GM12878 (cell line): ENCODE results near the gene IPPK. TPM values are rescaled to one million over a fixed set of nuclear protein-coding genes. Genes with fewer than 3 reads are reported as not detected.

Experiments used
- ATAC-seq: fragments of 200-7000 bp; cut with Tn5 transposase; 3 replicates; pipeline ENCODE4 v1.9.1; 2020; ENCODE audit warnings: mild to moderate bottlenecking, moderate library complexity
- BruUV-seq: library from RNA; stranded (reverse); fragments of 400-500 nt; replicated peaks from 2 replicates; lab custom pipeline; 2021; lab: Mats Ljungman, UMichigan
- CTCF ChIA-PET: fragments of 300-600 bp; sonication (Branson Sonifier 250); formaldehyde crosslinking; extraction: SDS; loops from one replicate; lab custom pipeline; 2021; ENCODE audit warnings: inconsistent platforms; lab: Yijun Ruan, JAX
- POLR2A ChIA-PET: fragments of 350-600 bp; formaldehyde crosslinking; extraction: SDS; loops from one replicate; lab custom pipeline; 2021; ENCODE audit warnings: inconsistent platforms; lab: Charles Lee
- RAD21 ChIA-PET: fragments of 300-600 bp; sonication (Branson Sonifier 250); formaldehyde crosslinking; loops from one replicate; lab custom pipeline; 2023; ENCODE audit warnings: antibody characterized with exemption; ENCODE audit not compliant: unreplicated experiment; lab: Charles Lee
- SMC1A ChIA-PET: fragments of 300-600 bp; sonication (Branson Sonifier 250); formaldehyde crosslinking; loops from one replicate; lab custom pipeline; 2023; ENCODE audit not compliant: unreplicated experiment, uncharacterized antibody; lab: Charles Lee
- DNase-seq: peaks from one replicate; pipeline ENCODE4 v3.0.0-alpha.2; 2011; ENCODE audit warnings: low read depth, low spot score
- FAIRE-seq: peaks from 3 replicates; lab custom pipeline; 2011; peaks lifted over from hg19 to GRCh38; lab: Jason Lieb, UNC
- H2AFZ ChIP-seq: 2 replicates; pipeline ENCODE4 v1.6.0; 2011; ENCODE audit warnings: low read depth, low read length, control low read depth; ENCODE audit not compliant: control insufficient read depth
- H3K27ac ChIP-seq: 2 replicates; pipeline ENCODE4 v1.5.1; 2011; ENCODE audit warnings: control low read depth; ENCODE audit not compliant: control insufficient read depth, insufficient read depth
- H3K27me3 ChIP-seq, 2 experiments: replicated peaks in 1 of 2; 2 replicates each; pipeline versions ENCODE4 v1.6.0 to v1.6.1; 2011; ENCODE audit warnings: low read length in 1 of 2; ENCODE audit not compliant: control insufficient read depth in 2 of 2, insufficient read depth in 2 of 2
- H3K36me3 ChIP-seq, 2 experiments: 2 replicates each; pipeline ENCODE4 v1.5.1; 2011; ENCODE audit warnings: low read length in 1 of 2; ENCODE audit not compliant: control insufficient read depth in 2 of 2, insufficient read depth in 2 of 2
- H3K4me1 ChIP-seq: 2 replicates; pipeline ENCODE4 v1.6.1; 2011; ENCODE audit warnings: mild to moderate bottlenecking, low read length, moderate library complexity, mixed read lengths; ENCODE audit not compliant: control insufficient read depth, insufficient read depth
- H3K4me2 ChIP-seq: 2 replicates; pipeline ENCODE4 v1.6.0; 2011; ENCODE audit warnings: control low read depth; ENCODE audit not compliant: control insufficient read depth, insufficient read depth
- H3K4me3 ChIP-seq: fragments of 200-600 bp; sonication (generic); 2 replicates; pipeline ENCODE4 v1.5.1; 2016
- H3K79me2 ChIP-seq: 2 replicates; pipeline ENCODE4 v1.6.0; 2011; ENCODE audit warnings: low read length; ENCODE audit not compliant: control insufficient read depth, insufficient read depth
- H3K9ac ChIP-seq: 2 replicates; pipeline ENCODE4 v1.8.0; 2011; ENCODE audit warnings: low read length, control low read depth, mixed read lengths; ENCODE audit not compliant: control insufficient read depth, insufficient read depth
- H3K9me3 ChIP-seq: replicated peaks from 3 replicates; pipeline ENCODE4 v1.5.1; 2011; ENCODE audit warnings: mild to moderate bottlenecking, low read length; ENCODE audit not compliant: control insufficient read depth, insufficient read depth
- H4K20me1 ChIP-seq: 2 replicates; pipeline ENCODE4 v1.6.0; 2011; ENCODE audit not compliant: control insufficient read depth, insufficient read depth
- CEBPZ ChIP-seq: fragments of 150-350 bp; IDR thresholded peaks from 2 replicates; pipeline ENCODE4 v1.6.1; 2016; ENCODE audit warnings: low read depth, low read length
- FOS ChIP-seq: IDR thresholded peaks from 3 replicates; pipeline ENCODE4 v1.6.1; 2011; ENCODE audit warnings: borderline replicate concordance; ENCODE audit not compliant: insufficient read length; ENCODE audit errors: extremely low read depth
- HDAC2 ChIP-seq: fragments of 200-600 bp; sonication (generic); IDR thresholded peaks from 2 replicates; pipeline ENCODE4 v1.6.1; 2017
- KAT2A ChIP-seq: conservative IDR thresholded peaks from 2 replicates; pipeline ENCODE4 v1.6.1; 2011; ENCODE audit warnings: low read depth, low read length; ENCODE audit not compliant: control insufficient read depth
- RFX5 ChIP-seq: IDR thresholded peaks from 2 replicates; pipeline ENCODE4 v1.6.1; 2011; ENCODE audit warnings: low read depth, low read length, improper control_type of control experiment
- RUNX3 ChIP-seq: IDR thresholded peaks from 2 replicates; pipeline ENCODE4 v1.6.1; 2012; ENCODE audit warnings: low read length, inconsistent platforms
- SIN3A ChIP-seq: IDR thresholded peaks from 2 replicates; pipeline ENCODE4 v1.6.1; 2012; ENCODE audit warnings: low read depth, low read length, improper control_type of control experiment
- SUPT20H ChIP-seq: IDR thresholded peaks from 2 replicates; pipeline ENCODE4 v1.6.1; 2011; ENCODE audit warnings: low read depth, mild to moderate bottlenecking, low read length, moderate library complexity, borderline replicate concordance; ENCODE audit not compliant: control insufficient read depth
- TARDBP ChIP-seq: IDR thresholded peaks from 2 replicates; pipeline ENCODE4 v1.6.1; 2016; ENCODE audit warnings: borderline replicate concordance
- USF1 ChIP-seq: IDR thresholded peaks from 2 replicates; pipeline ENCODE4 v1.6.1; 2011; ENCODE audit warnings: borderline replicate concordance, low read depth, mild to moderate bottlenecking, moderate library complexity, mixed read lengths, low read length; ENCODE audit not compliant: insufficient read depth; ENCODE audit errors: extremely low read length
- ZNF217 ChIP-seq: fragments of 450-650 bp; IDR thresholded peaks from 2 replicates; pipeline ENCODE4 v1.6.1; 2017; ENCODE audit warnings: antibody characterized with exemption, mild to moderate bottlenecking
- ZNF24 ChIP-seq: fragments of 450-650 bp; IDR thresholded peaks from 2 replicates; pipeline ENCODE4 v1.6.1; 2017; ENCODE audit warnings: antibody characterized with exemption, mild to moderate bottlenecking
- ZSCAN29 ChIP-seq: fragments of 450-650 bp; IDR thresholded peaks from 2 replicates; pipeline ENCODE4 v1.6.1; 2017; ENCODE audit warnings: mild to moderate bottlenecking, moderate library complexity
- WGBS: methylation state at CpG from one replicate; pipeline ENCODE4 v1.1.6; 2016; ENCODE audit warnings: low lambda C conversion rate; ENCODE audit not compliant: insufficient replicate concordance, insufficient coverage; ENCODE audit errors: missing lambda C conversion rate; 5-methylcytosine and 5-hydroxymethylcytosine counted together
- in situ Hi-C: fragments of 300-500 bp; cut with MboI; formaldehyde crosslinking; loops from 9 replicates; pipeline ENCODE4 v1.14.3; 2018; ENCODE audit warnings: mixed read lengths
- intact Hi-C: fragments of 100-400 bp; cut with micrococcal nuclease; formaldehyde crosslinking; loops from one replicate; pipeline ENCODE4 v1.14.2; 2022; ENCODE audit not compliant: unreplicated experiment
- polyA plus RNA-seq, 11 experiments: library from polyadenylated mRNA; depleted of rRNA in 4 of 11; unstranded in 6 of 11; stranded (reverse) in 5 of 11; fragments of >200 nt; fragmentation: Nextera tagmentation in 4 of 11; fragmentation: Illumina TruSeq in 1 of 11; extraction: Ambion mirVana in 4 of 11; extraction: Trizol in 1 of 11; gene quantifications; 1 replicate in 1 of 11; 2 replicates in 10 of 11; pipeline versions ENCODE4 v1.2.1 to v1.2.3, GENCODE V29; 2011 to 2016; ENCODE audit warnings: inconsistent platforms in 2 of 11, missing spikeins in 2 of 11, low read depth in 1 of 11
- total RNA-seq, 4 experiments: library from RNA; depleted of rRNA in 3 of 4; stranded (reverse); fragments of >200 nt in 3 of 4; fragmentation: Illumina TruSeq in 1 of 4; extraction: Trizol in 1 of 4; gene quantifications; 2 replicates each; pipeline versions ENCODE4 v1.2.1 to v1.2.3, GENCODE V29; 2013 to 2021

The IPPK gene
- total and polyA plus RNA-seq, 10 of the 15 experiments (the other 5 are each of a cell fraction or from before 2014, with no cell fraction given): 2.1 to 22.1 (median 11.4) TPM

- Histone ChIP-seq H2AFZ (no peak overlapping the region), H3K4me1 (no peaks in the 10 kb centered on the region; the same call in 1 of the 2 replicates), H3K27me3 (no peaks in the 10 kb centered on the region), H3K36me3 (peaks cover 18 to 43% of the 10 kb centered on the region in 2 experiments), H3K4me3 (no peak overlapping the region), H3K4me2 (no peak overlapping the region), H3K9me3 (no peaks in the 10 kb centered on the region), H3K27ac (no peak overlapping the region), H4K20me1 (no peaks in the 10 kb centered on the region; the same call in 1 of the 2 replicates), H3K9ac (no peak overlapping the region), H3K79me2 (no peaks in the 10 kb centered on the region)
- ATAC-seq (no peak), FAIRE-seq (no peak), DNase-seq (no peak)
- ChIA-PET CTCF (no interaction called here), RAD21 (no interaction called here), POLR2A (no interaction called here), SMC1A (no interaction called here)
- WGBS: 99% methylated on average over 7 of the region's 7 CpGs
- in situ Hi-C loops: loop anchor here (5.0 kb wide), 1 partner anchor 500 kb away; no protein-coding TSS in a partner anchor
- no TSS peak for BruUV-seq
- intact Hi-C loops: loop anchor here (10.0 kb wide), 1 partner anchor 133 kb away; no protein-coding TSS in a partner anchor
- TF ChIP-seq KAT2A: no peak
- no peak for TF ChIP-seq SIN3A
- no peak for TF ChIP-seq ZNF217
- TF ChIP-seq RFX5: no peak
Observed at GRCh38 chr9:92637326-92637725, 32.6 kb downstream of the IPPK start.

- CTCF ChIA-PET: interaction anchor here (1.0 to 5.9 kb wide), 2 partner anchors 135 to 497 kb away, joined by 3 to 44 read pairs; no protein-coding TSS in a partner anchor
- no peak overlapping the region for H3K9ac ChIP-seq
- no TSS peak for BruUV-seq
- TF ChIP-seq RUNX3 (no peak), ZNF24 (no peak), FOS (no peak), HDAC2 (no peak), CEBPZ (no peak), SUPT20H (no peak), ZSCAN29 (no peak), KAT2A (no peak), USF1 (no peak), TARDBP (no peak)
Observed at GRCh38 chr9:92636627-92637026, 33.3 kb downstream of the IPPK start.

More at GRCh38 chr9:92636627-92637026, 33.3 kb downstream of the IPPK start:
- ChIA-PET RAD21 (no interaction called here), SMC1A (no interaction called here), POLR2A (no interaction called here)
- FAIRE-seq (no peak), ATAC-seq (no peak), DNase-seq (no peak)
- in situ Hi-C loops: loop anchor here (5.0 kb wide), 1 partner anchor 499 kb away; no protein-coding TSS in a partner anchor
- peaks cover 4% of the 10 kb centered on the region for H3K4me1 ChIP-seq
- H3K4me2 ChIP-seq: no peak overlapping the region
- H3K36me3 ChIP-seq: peaks cover 25 to 41% of the 10 kb centered on the region in 2 experiments
- no peak overlapping the region for H2AFZ ChIP-seq
- no peaks in the 10 kb centered on the region for H3K79me2 ChIP-seq
- no peaks in the 10 kb centered on the region for H3K9me3 ChIP-seq
- 93% methylated on average over 3 of the region's 3 CpGs for WGBS
- H3K4me3 ChIP-seq: no peak overlapping the region
- H3K27me3 ChIP-seq: no peaks in the 10 kb centered on the region
- no peak overlapping the region for H3K27ac ChIP-seq
- intact Hi-C loops: loop anchor here (10.0 kb wide), 1 partner anchor 132 kb away; no protein-coding TSS in a partner anchor
- H4K20me1 ChIP-seq: no peaks in the 10 kb centered on the region; the same call in 1 of the 2 replicates
